HepG2 (cell line): Measurements from ENCODE around the gene ZNF414. TPM values are rescaled to one million over a fixed set of nuclear protein-coding genes. Genes with fewer than 3 reads are reported as not detected.

Experiments used
- CHCHD3 ChIP-seq: sonication (generic); formaldehyde crosslinking; IDR thresholded peaks from 2 replicates; pipeline ENCODE4 v1.8.0; 2022; ENCODE audit warnings: mild to moderate bottlenecking, missing genetic modification reagents, moderate library complexity
- ELF1 ChIP-seq: sonication (generic); formaldehyde crosslinking; IDR thresholded peaks from 2 replicates; pipeline ENCODE4 v1.4.0; 2020; ENCODE audit warnings: missing genetic modification reagents
- FOXA1 ChIP-seq, 2 experiments: fragments of 450-650 bp in 1 of 2; sonication (generic) in 1 of 2; formaldehyde crosslinking in 1 of 2; IDR thresholded peaks; 2 replicates each; pipeline versions ENCODE4 v1.4.0 to v1.6.1; 2016 to 2020; ENCODE audit warnings: missing genetic modification reagents in 1 of 2
- ISL2 ChIP-seq: sonication (generic); formaldehyde crosslinking; IDR thresholded peaks from 2 replicates; pipeline ENCODE4 v1.5.0; 2020; ENCODE audit warnings: missing genetic modification reagents
- JUN ChIP-seq: sonication (generic); formaldehyde crosslinking; IDR thresholded peaks from 2 replicates; pipeline ENCODE4 v1.4.0; 2020; ENCODE audit warnings: mild to moderate bottlenecking, missing genetic modification reagents
- NR1H2 ChIP-seq: sonication (generic); formaldehyde crosslinking; IDR thresholded peaks from 2 replicates; pipeline ENCODE4 v1.8.1; 2022; ENCODE audit warnings: low read depth, missing genetic modification reagents, borderline replicate concordance
- NR3C1 ChIP-seq: sonication (generic); formaldehyde crosslinking; IDR thresholded peaks from 2 replicates; pipeline ENCODE4 v1.4.0; 2020; ENCODE audit warnings: missing genetic modification reagents
- RBFOX2 ChIP-seq: fragments of 200-400 bp; formaldehyde crosslinking; IDR thresholded peaks from 2 replicates; pipeline ENCODE4 v1.6.1; 2017; ENCODE audit warnings: low read depth, mild to moderate bottlenecking, low read length
- SOX5 ChIP-seq: IDR thresholded peaks from 2 replicates; pipeline ENCODE4 v1.6.1; 2016; ENCODE audit warnings: borderline replicate concordance
- ZEB1 ChIP-seq: IDR thresholded peaks from 2 replicates; pipeline ENCODE4 v1.6.1; 2012; ENCODE audit warnings: mild to moderate bottlenecking, low read depth, inconsistent platforms; ENCODE audit not compliant: insufficient replicate concordance
- ZMAT3 ChIP-seq: sonication (generic); formaldehyde crosslinking; conservative IDR thresholded peaks from 2 replicates; pipeline ENCODE4 v1.7.0; 2021; ENCODE audit warnings: missing genetic modification reagents
- ZNF496 ChIP-seq: sonication (generic); formaldehyde crosslinking; IDR thresholded peaks from 2 replicates; pipeline ENCODE4 v1.8.1; 2023; ENCODE audit warnings: mild to moderate bottlenecking, moderate library complexity, missing genetic modification reagents; ENCODE audit not compliant: insufficient replicate concordance
- ZNF589 ChIP-seq: sonication (generic); formaldehyde crosslinking; conservative IDR thresholded peaks from 2 replicates; pipeline ENCODE4 v1.8.0; 2022; ENCODE audit warnings: mild to moderate bottlenecking, moderate library complexity, missing genetic modification reagents
- ZNF598 ChIP-seq: sonication (generic); formaldehyde crosslinking; IDR thresholded peaks from 2 replicates; pipeline ENCODE4 v1.5.1; 2020; ENCODE audit warnings: mild to moderate bottlenecking, missing genetic modification reagents, borderline replicate concordance
- ZNF724P ChIP-seq: sonication (generic); formaldehyde crosslinking; IDR thresholded peaks from 2 replicates; pipeline ENCODE4 v1.8.0; 2022; ENCODE audit warnings: missing genetic modification reagents, borderline replicate concordance
- polyA plus RNA-seq, 8 experiments: library from polyadenylated mRNA; depleted of rRNA in 3 of 8; stranded (reverse) in 7 of 8; unstranded in 1 of 8; fragments of >200 nt; fragmentation: Illumina TruSeq in 4 of 8; extraction: Trizol in 4 of 8; gene quantifications; 2 replicates each; pipeline versions ENCODE4 v1.2.1 to v1.2.3, GENCODE V29; 2011 to 2016; ENCODE audit warnings: low read depth in 4 of 8, missing spikeins in 1 of 8, mixed read lengths in 1 of 8; ENCODE audit not compliant: insufficient read depth in 1 of 8
- total RNA-seq, 5 experiments: library from RNA; depleted of rRNA; stranded (reverse); fragments of >200 nt; fragmentation: Illumina TruSeq; extraction: Trizol; gene quantifications; 2 replicates each; pipeline ENCODE4 v1.2.3, GENCODE V29; 2016; ENCODE audit warnings: low read depth in 1 of 5
- TF ChIP-seq, protein P1 (sequence below): sonication (generic); formaldehyde crosslinking; IDR thresholded peaks from 2 replicates; pipeline ENCODE4 v1.5.0; 2020; ENCODE audit warnings: mild to moderate bottlenecking, missing genetic modification reagents, borderline replicate concordance
- TF ChIP-seq, protein P2 (sequence below): sonication (generic); formaldehyde crosslinking; IDR thresholded peaks from 2 replicates; pipeline ENCODE4 v1.4.0; 2020; ENCODE audit warnings: missing genetic modification reagents
- TF ChIP-seq, protein P3 (sequence below), 2 experiments: fragments of 450-650 bp in 1 of 2; sonication (generic) in 1 of 2; formaldehyde crosslinking; IDR thresholded peaks; 2 replicates each; pipeline versions ENCODE4 v1.5.0 to v1.8.0; 2020 to 2022; ENCODE audit warnings: mild to moderate bottlenecking in 1 of 2, missing genetic modification reagents in 1 of 2

ZNF414 gene
- total and polyA plus RNA-seq, 2 of the 13 experiments (the other 11 are each of a cell fraction or from before 2014, with no cell fraction given) = 2.5 to 4.0 TPM

DNA sequence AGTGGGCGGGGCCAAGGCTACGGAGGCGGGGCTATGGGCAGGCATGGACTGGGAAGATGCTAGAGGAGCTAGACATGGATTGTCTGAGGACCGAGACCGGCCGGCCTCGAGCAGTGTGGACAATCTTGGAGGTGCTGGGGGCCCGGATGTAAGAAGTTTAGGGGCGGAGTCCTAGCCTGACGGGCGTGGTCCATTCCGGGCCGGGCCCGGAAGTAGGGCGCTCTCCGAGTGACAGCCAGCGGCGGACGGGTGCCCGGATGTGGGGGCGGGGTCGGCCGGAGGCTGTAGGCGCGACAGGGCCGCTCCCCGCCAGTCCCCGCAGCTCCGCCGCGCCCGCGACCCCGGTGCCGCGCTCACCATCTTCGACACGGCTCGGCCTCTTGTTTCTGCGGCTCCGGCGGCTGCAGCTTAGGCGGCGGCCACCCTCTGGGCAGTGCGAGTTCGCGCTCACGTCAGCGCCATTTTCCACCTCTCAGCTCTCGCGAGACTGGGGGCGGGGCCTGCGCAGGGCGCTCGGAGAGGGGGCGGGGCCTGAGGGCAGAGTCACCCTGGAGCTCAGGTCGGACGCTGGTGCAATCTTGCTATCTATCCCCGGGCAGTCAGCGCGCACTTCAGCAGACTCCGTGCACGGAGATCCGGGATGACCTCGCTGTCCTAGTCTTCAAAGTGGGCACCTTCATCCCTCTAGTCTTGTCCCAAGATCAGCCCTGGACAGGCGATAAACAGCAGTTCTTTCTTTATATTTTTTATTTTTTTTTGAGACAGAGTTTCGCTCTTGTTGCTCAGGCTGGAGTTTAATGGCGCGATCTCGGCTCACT is at the start of gene ZNF414 (continued):
- TF ChIP-seq NR1H2 (CRISPR knock-in tag) (0 out of 2 replicates have a peak, but pooled peaks have one; percentile 60), JUN (0 out of 2 replicates have a peak, but pooled peaks have one; percentile 62), ELF1 (CRISPR knock-in tag) (peak; percentile 91), RBFOX2 (peak; percentile 96), ZNF724P (CRISPR knock-in tag) (peak; percentile 93; the same call in 1 of the 2 replicates), CHCHD3 (peak; percentile 73; the same call in 1 of the 2 replicates), ISL2 (CRISPR knock-in tag) (0 out of 2 replicates have a peak, but pooled peaks have one; percentile 17), SOX5 (no peak), ZEB1 (no peak), ZNF598 (CRISPR knock-in tag) (no peak; the same call in 1 of the 2 replicates), FOXA1 (IDR thresholded peaks at IDR 0.05) (no peak), FOXA1 (CRISPR knock-in tag; IDR thresholded peaks at IDR 0.05) (no peak), NR3C1 (CRISPR knock-in tag) (no peak), ZMAT3 (CRISPR knock-in tag) (0 out of 2 replicates have a peak, but pooled peaks have one; percentile 69), ZNF496 (no peak), ZNF589 (no peak)
- TF ChIP-seq, protein P1, sequence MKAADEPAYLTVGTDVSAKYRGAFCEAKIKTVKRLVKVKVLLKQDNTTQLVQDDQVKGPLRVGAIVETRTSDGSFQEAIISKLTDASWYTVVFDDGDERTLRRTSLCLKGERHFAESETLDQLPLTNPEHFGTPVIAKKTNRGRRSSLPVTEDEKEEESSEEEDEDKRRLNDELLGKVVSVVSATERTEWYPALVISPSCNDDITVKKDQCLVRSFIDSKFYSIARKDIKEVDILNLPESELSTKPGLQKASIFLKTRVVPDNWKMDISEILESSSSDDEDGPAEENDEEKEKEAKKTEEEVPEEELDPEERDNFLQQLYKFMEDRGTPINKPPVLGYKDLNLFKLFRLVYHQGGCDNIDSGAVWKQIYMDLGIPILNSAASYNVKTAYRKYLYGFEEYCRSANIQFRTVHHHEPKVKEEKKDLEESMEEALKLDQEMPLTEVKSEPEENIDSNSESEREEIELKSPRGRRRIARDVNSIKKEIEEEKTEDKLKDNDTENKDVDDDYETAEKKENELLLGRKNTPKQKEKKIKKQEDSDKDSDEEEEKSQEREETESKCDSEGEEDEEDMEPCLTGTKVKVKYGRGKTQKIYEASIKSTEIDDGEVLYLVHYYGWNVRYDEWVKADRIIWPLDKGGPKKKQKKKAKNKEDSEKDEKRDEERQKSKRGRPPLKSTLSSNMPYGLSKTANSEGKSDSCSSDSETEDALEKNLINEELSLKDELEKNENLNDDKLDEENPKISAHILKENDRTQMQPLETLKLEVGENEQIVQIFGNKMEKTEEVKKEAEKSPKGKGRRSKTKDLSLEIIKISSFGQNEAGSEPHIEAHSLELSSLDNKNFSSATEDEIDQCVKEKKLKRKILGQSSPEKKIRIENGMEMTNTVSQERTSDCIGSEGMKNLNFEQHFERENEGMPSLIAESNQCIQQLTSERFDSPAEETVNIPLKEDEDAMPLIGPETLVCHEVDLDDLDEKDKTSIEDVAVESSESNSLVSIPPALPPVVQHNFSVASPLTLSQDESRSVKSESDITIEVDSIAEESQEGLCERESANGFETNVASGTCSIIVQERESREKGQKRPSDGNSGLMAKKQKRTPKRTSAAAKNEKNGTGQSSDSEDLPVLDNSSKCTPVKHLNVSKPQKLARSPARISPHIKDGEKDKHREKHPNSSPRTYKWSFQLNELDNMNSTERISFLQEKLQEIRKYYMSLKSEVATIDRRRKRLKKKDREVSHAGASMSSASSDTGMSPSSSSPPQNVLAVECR (CRISPR knock-in tag) = peak; percentile 88
- TF ChIP-seq, protein P2, sequence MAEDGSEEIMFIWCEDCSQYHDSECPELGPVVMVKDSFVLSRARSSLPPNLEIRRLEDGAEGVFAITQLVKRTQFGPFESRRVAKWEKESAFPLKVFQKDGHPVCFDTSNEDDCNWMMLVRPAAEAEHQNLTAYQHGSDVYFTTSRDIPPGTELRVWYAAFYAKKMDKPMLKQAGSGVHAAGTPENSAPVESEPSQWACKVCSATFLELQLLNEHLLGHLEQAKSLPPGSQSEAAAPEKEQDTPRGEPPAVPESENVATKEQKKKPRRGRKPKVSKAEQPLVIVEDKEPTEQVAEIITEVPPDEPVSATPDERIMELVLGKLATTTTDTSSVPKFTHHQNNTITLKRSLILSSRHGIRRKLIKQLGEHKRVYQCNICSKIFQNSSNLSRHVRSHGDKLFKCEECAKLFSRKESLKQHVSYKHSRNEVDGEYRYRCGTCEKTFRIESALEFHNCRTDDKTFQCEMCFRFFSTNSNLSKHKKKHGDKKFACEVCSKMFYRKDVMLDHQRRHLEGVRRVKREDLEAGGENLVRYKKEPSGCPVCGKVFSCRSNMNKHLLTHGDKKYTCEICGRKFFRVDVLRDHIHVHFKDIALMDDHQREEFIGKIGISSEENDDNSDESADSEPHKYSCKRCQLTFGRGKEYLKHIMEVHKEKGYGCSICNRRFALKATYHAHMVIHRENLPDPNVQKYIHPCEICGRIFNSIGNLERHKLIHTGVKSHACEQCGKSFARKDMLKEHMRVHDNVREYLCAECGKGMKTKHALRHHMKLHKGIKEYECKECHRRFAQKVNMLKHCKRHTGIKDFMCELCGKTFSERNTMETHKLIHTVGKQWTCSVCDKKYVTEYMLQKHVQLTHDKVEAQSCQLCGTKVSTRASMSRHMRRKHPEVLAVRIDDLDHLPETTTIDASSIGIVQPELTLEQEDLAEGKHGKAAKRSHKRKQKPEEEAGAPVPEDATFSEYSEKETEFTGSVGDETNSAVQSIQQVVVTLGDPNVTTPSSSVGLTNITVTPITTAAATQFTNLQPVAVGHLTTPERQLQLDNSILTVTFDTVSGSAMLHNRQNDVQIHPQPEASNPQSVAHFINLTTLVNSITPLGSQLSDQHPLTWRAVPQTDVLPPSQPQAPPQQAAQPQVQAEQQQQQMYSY (CRISPR knock-in tag) = no peak
- TF ChIP-seq, protein P3, sequence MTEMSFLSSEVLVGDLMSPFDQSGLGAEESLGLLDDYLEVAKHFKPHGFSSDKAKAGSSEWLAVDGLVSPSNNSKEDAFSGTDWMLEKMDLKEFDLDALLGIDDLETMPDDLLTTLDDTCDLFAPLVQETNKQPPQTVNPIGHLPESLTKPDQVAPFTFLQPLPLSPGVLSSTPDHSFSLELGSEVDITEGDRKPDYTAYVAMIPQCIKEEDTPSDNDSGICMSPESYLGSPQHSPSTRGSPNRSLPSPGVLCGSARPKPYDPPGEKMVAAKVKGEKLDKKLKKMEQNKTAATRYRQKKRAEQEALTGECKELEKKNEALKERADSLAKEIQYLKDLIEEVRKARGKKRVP (CRISPR knock-in tag; IDR thresholded peaks at IDR 0.05) = peak in 1 of 2 experiments; percentile 88; a peak in 2 of 4 replicates
